IMR-90 (cell line): Measurements from ENCODE around the gene PTPN11. TPM values are rescaled to one million over a fixed set of nuclear protein-coding genes. Genes with fewer than 3 reads are reported as not detected.
"Not testable (repeated sequence)": the region's sequence is repeated elsewhere in the genome, so short reads cannot be mapped to it uniquely, and the experiment has no call there.

Experiments
- ATAC-seq: fragments of 200-7000 bp; cut with Tn5 transposase; 2 replicates; pipeline ENCODE4 v1.9.1; 2020; ENCODE audit warnings: low read depth, mild to moderate bottlenecking, moderate library complexity
- BruUV-seq: library from RNA; stranded (reverse); fragments of 400-500 nt; replicated peaks from 2 replicates; lab custom pipeline; 2021; lab: Mats Ljungman, UMichigan
- CTCF ChIA-PET: fragments of 300-600 bp; formaldehyde crosslinking; extraction: SDS; loops from one replicate; lab custom pipeline; 2021; ENCODE audit warnings: antibody characterized with exemption; lab: Yijun Ruan, JAX
- POLR2A ChIA-PET: fragments of 300-600 bp; sonication (Branson Sonifier 250); formaldehyde crosslinking; loops from one replicate; lab custom pipeline; 2022; ENCODE audit warnings: antibody characterized with exemption; ENCODE audit not compliant: unreplicated experiment; lab: Charles Lee
- DNase-seq: peaks from one replicate; pipeline ENCODE4 v3.0.0; 2013
- H2AFZ ChIP-seq: replicated peaks from 2 replicates; pipeline ENCODE3; 2013; ENCODE audit warnings: low read length, mild to moderate bottlenecking; ENCODE audit not compliant: poor library complexity
- H2AK5ac ChIP-seq: 2 replicates; pipeline ENCODE4 v1.6.1; 2013; ENCODE audit warnings: low read depth, low read length, inconsistent platforms
- H2AK9ac ChIP-seq: replicated peaks from 2 replicates; pipeline ENCODE3; 2013; ENCODE audit warnings: mild to moderate bottlenecking, low read depth, low read length, moderate library complexity; ENCODE audit not compliant: poor library complexity
- H2BK120ac ChIP-seq: 2 replicates; pipeline ENCODE4 v1.6.1; 2013; ENCODE audit warnings: low read depth, low read length, inconsistent platforms
- H2BK15ac ChIP-seq: 3 replicates; pipeline ENCODE4 v1.6.1; 2013; ENCODE audit warnings: low read depth, low read length, inconsistent platforms
- H2BK20ac ChIP-seq: 2 replicates; pipeline ENCODE4 v1.6.1; 2013; ENCODE audit warnings: low read depth, mild to moderate bottlenecking, inconsistent platforms, low read length, moderate library complexity
- H2BK5ac ChIP-seq: 2 replicates; pipeline ENCODE4 v1.6.1; 2013; ENCODE audit warnings: mild to moderate bottlenecking, low read depth, low read length, inconsistent platforms; ENCODE audit not compliant: poor library complexity, severe bottlenecking
- H3K14ac ChIP-seq: replicated peaks from 2 replicates; pipeline ENCODE4 v1.6.1; 2013; ENCODE audit warnings: low read depth, low read length, inconsistent platforms
- H3K18ac ChIP-seq: 2 replicates; pipeline ENCODE4 v1.6.1; 2013; ENCODE audit warnings: low read depth, low read length, control low read depth
- H3K23ac ChIP-seq: 2 replicates; pipeline ENCODE4 v1.6.1; 2013; ENCODE audit warnings: low read depth, low read length, inconsistent platforms
- H3K27ac ChIP-seq: 2 replicates; pipeline ENCODE4 v1.5.1; 2013; ENCODE audit warnings: mild to moderate bottlenecking, control low read depth, low read length; ENCODE audit not compliant: insufficient read depth
- H3K27me3 ChIP-seq: 2 replicates; pipeline ENCODE4 v1.6.1; 2013; ENCODE audit warnings: low read length; ENCODE audit not compliant: control insufficient read depth, insufficient read depth
- H3K36me3 ChIP-seq: 2 replicates; pipeline ENCODE4 v1.6.1; 2013; ENCODE audit warnings: low read length, mixed read lengths; ENCODE audit not compliant: control insufficient read depth, insufficient read depth
- H3K4ac ChIP-seq: 2 replicates; pipeline ENCODE4 v1.6.1; 2013; ENCODE audit warnings: low read depth, low read length, inconsistent platforms
- H3K4me1 ChIP-seq: 2 replicates; pipeline ENCODE4 v1.6.1; 2013; ENCODE audit warnings: low read length, mixed read lengths; ENCODE audit not compliant: control insufficient read depth, insufficient read depth
- H3K4me2 ChIP-seq: 2 replicates; pipeline ENCODE4 v1.6.1; 2013; ENCODE audit warnings: low read depth, mild to moderate bottlenecking, control low read depth, low read length, moderate library complexity
- H3K4me3 ChIP-seq: 2 replicates; pipeline ENCODE4 v1.5.1; 2013; ENCODE audit warnings: low read depth, mild to moderate bottlenecking, control low read depth, low read length, moderate library complexity; ENCODE audit not compliant: insufficient read depth
- H3K56ac ChIP-seq: 2 replicates; pipeline ENCODE4 v1.6.1; 2013; ENCODE audit warnings: low read length, inconsistent platforms; ENCODE audit not compliant: insufficient read depth; ENCODE audit errors: extremely low read depth
- H3K79me1 ChIP-seq, 2 experiments: 2 replicates each; pipeline ENCODE4 v1.6.1; 2013; ENCODE audit warnings: low read length in 2 of 2, inconsistent platforms in 1 of 2, low read depth in 1 of 2
- H3K9ac ChIP-seq: 2 replicates; pipeline ENCODE4 v1.6.1; 2013; ENCODE audit warnings: low read depth, low read length, control low read depth
- H3K9me1 ChIP-seq: 2 replicates; pipeline ENCODE4 v1.6.1; 2013; ENCODE audit warnings: low read length, inconsistent platforms; ENCODE audit not compliant: insufficient read depth
- H3K9me3 ChIP-seq: 2 replicates; pipeline ENCODE4 v1.6.1; 2013; ENCODE audit warnings: low read length; ENCODE audit not compliant: control insufficient read depth, insufficient read depth
- H4K20me1 ChIP-seq: 2 replicates; pipeline ENCODE4 v1.6.1; 2013; ENCODE audit warnings: low read length, inconsistent platforms; ENCODE audit not compliant: insufficient read depth
- H4K5ac ChIP-seq: 2 replicates; pipeline ENCODE4 v1.6.1; 2013; ENCODE audit warnings: mild to moderate bottlenecking, low read depth, low read length, control low read depth
- H4K8ac ChIP-seq, 2 experiments: 2 replicates each; pipeline ENCODE4 v1.6.1; 2013; ENCODE audit warnings: low read depth in 2 of 2, low read length in 2 of 2, control low read depth in 1 of 2, inconsistent platforms in 1 of 2
- H4K91ac ChIP-seq: 2 replicates; pipeline ENCODE4 v1.6.1; 2013; ENCODE audit warnings: low read depth, low read length, inconsistent platforms; ENCODE audit not compliant: insufficient read depth
- WGBS, 2 experiments: methylation state at CpG; one replicate each; pipeline versions ENCODE4 v1.1.5 to v1.1.7; 2013; ENCODE audit warnings: missing lambda C conversion rate in 2 of 2; ENCODE audit not compliant: insufficient read length in 1 of 2; ENCODE audit errors: extremely low coverage in 2 of 2; 5-methylcytosine and 5-hydroxymethylcytosine counted together
- dilution Hi-C: fragments of 300-500 bp; cut with HindIII; formaldehyde crosslinking; loops from one replicate; pipeline ENCODE4 v1.14.3; 2018; ENCODE audit warnings: low sequenced_read_pairs; ENCODE audit not compliant: unreplicated experiment
- in situ Hi-C: fragments of 300-500 bp; cut with MboI; formaldehyde crosslinking; loops from 3 replicates; pipeline ENCODE4 v1.14.3; 2019; ENCODE audit warnings: low sequenced_read_pairs, inconsistent platforms, mixed read lengths
- intact Hi-C: fragments of 100-400 bp; cut with micrococcal nuclease; formaldehyde crosslinking; loops from 2 replicates; pipeline ENCODE4 v1.10.0; 2022
- polyA plus RNA-seq, 3 experiments: library from polyadenylated mRNA; depleted of rRNA; stranded (reverse); fragments of >200 nt; gene quantifications; 2 replicates each; pipeline ENCODE4 v1.2.3, GENCODE V29; 2012; ENCODE audit warnings: low replicate concordance in 1 of 3
- total RNA-seq: library from RNA; depleted of rRNA; stranded (reverse); fragments of >200 nt; gene quantifications from 2 replicates; pipeline ENCODE4 v1.2.3, GENCODE V29; 2012

PTPN11 gene
- total and polyA plus RNA-seq, 2 of the 4 experiments (the other 2 are of a cell fraction) = 52.9 to 135 TPM

GRCh38 chr12:112457142-112457541 is 38.4 kb downstream of the PTPN11 start:
- H2BK120ac ChIP-seq, H3K9me3 ChIP-seq, POLR2A ChIA-PET, H2BK15ac ChIP-seq, BruUV-seq, dilution Hi-C loops, H3K4me3 ChIP-seq, H3K27ac ChIP-seq, DNase-seq, H4K20me1 ChIP-seq, H3K56ac ChIP-seq, H3K18ac ChIP-seq, H2BK5ac ChIP-seq, H2AK5ac ChIP-seq, H3K14ac ChIP-seq, H3K9me1 ChIP-seq, H2BK20ac ChIP-seq, H3K4me1 ChIP-seq, H4K5ac ChIP-seq, H3K4me2 ChIP-seq, H3K9ac ChIP-seq, in situ Hi-C loops, H4K8ac ChIP-seq, H3K27me3 ChIP-seq, intact Hi-C loops, H3K4ac ChIP-seq, H4K91ac ChIP-seq, H2AFZ ChIP-seq, H3K23ac ChIP-seq, H2AK9ac ChIP-seq, CTCF ChIA-PET, ATAC-seq: not testable (repeated sequence)
- WGBS, 2 experiments = 100% methylated on average over 1 of the region's 1 CpG; no CpG with 5 or more reads in 1 of the 2 experiments
- Histone ChIP-seq H3K36me3 (peaks cover 37% of the 10 kb centered on the region), H3K79me1 (peaks cover 15 to 16% of the 10 kb centered on the region in 2 experiments)
